Measurements from ENCODE around the gene FAM89A. TPM values are rescaled to one million over a fixed set of nuclear protein-coding genes. Genes with fewer than 3 reads are reported as not detected.

FAM89A gene
- total and polyA plus RNA-seq, 9 of the 15 experiments (the other 6 are each of a cell fraction or from before 2014, with no cell fraction given), result 8.7 to 66.2 (median 43.3) TPM

GRCh38 chr1:230978491-230979388, 61.3 kb downstream of the FAM89A start, which contains the start of the genes ARV1 and TTC13 (continued):
- TF ChIP-seq CBX5 (IDR thresholded peaks at IDR 0.05; ENCODE audit: borderline replicate concordance, low read depth) (no peak), ZNF609 (CRISPR knock-in tag; IDR thresholded peaks at IDR 0.05; ENCODE audit: borderline replicate concordance) (0 out of 2 replicates have a peak, but pooled peaks have one; percentile 6), GMEB1 (CRISPR knock-in tag; IDR thresholded peaks at IDR 0.05) (peak; percentile 98), ZNF175 (CRISPR knock-in tag; IDR thresholded peaks at IDR 0.05; ENCODE audit: low read depth) (no peak), RFX5 (IDR thresholded peaks at IDR 0.05; ENCODE audit: low read depth, low read length) (no peak), CREB1 (IDR thresholded peaks at IDR 0.05) (peak; percentile 93), CREB1 (CRISPR knock-in tag; IDR thresholded peaks at IDR 0.05) (peak; percentile 89), SMAD3 (CRISPR knock-in tag; conservative IDR thresholded peaks at IDR 0.05) (0 out of 2 replicates have a peak, but pooled peaks have one; percentile 38)
- TF ChIP-seq, protein P1, sequence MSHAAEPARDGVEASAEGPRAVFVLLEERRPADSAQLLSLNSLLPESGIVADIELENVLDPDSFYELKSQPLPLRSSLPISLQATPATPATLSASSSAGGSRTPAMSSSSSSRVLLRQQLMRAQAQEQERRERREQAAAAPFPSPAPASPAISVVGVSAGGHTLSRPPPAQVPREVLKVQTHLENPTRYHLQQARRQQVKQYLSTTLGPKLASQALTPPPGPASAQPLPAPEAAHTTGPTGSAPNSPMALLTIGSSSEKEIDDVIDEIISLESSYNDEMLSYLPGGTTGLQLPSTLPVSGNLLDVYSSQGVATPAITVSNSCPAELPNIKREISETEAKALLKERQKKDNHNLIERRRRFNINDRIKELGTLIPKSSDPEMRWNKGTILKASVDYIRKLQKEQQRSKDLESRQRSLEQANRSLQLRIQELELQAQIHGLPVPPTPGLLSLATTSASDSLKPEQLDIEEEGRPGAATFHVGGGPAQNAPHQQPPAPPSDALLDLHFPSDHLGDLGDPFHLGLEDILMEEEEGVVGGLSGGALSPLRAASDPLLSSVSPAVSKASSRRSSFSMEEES (CRISPR knock-in tag; IDR thresholded peaks at IDR 0.05), result no peak
- TF ChIP-seq, protein P2, sequence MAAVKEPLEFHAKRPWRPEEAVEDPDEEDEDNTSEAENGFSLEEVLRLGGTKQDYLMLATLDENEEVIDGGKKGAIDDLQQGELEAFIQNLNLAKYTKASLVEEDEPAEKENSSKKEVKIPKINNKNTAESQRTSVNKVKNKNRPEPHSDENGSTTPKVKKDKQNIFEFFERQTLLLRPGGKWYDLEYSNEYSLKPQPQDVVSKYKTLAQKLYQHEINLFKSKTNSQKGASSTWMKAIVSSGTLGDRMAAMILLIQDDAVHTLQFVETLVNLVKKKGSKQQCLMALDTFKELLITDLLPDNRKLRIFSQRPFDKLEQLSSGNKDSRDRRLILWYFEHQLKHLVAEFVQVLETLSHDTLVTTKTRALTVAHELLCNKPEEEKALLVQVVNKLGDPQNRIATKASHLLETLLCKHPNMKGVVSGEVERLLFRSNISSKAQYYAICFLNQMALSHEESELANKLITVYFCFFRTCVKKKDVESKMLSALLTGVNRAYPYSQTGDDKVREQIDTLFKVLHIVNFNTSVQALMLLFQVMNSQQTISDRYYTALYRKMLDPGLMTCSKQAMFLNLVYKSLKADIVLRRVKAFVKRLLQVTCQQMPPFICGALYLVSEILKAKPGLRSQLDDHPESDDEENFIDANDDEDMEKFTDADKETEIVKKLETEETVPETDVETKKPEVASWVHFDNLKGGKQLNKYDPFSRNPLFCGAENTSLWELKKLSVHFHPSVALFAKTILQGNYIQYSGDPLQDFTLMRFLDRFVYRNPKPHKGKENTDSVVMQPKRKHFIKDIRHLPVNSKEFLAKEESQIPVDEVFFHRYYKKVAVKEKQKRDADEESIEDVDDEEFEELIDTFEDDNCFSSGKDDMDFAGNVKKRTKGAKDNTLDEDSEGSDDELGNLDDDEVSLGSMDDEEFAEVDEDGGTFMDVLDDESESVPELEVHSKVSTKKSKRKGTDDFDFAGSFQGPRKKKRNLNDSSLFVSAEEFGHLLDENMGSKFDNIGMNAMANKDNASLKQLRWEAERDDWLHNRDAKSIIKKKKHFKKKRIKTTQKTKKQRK (IDR thresholded peaks at IDR 0.05; ENCODE audit: borderline replicate concordance, low read depth, low read length), result no peak
- TF ChIP-seq, protein P3, sequence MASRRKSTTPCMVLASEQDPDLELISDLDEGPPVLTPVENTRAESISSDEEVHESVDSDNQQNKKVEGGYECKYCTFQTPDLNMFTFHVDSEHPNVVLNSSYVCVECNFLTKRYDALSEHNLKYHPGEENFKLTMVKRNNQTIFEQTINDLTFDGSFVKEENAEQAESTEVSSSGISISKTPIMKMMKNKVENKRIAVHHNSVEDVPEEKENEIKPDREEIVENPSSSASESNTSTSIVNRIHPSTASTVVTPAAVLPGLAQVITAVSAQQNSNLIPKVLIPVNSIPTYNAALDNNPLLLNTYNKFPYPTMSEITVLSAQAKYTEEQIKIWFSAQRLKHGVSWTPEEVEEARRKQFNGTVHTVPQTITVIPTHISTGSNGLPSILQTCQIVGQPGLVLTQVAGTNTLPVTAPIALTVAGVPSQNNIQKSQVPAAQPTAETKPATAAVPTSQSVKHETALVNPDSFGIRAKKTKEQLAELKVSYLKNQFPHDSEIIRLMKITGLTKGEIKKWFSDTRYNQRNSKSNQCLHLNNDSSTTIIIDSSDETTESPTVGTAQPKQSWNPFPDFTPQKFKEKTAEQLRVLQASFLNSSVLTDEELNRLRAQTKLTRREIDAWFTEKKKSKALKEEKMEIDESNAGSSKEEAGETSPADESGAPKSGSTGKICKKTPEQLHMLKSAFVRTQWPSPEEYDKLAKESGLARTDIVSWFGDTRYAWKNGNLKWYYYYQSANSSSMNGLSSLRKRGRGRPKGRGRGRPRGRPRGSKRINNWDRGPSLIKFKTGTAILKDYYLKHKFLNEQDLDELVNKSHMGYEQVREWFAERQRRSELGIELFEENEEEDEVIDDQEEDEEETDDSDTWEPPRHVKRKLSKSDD (conservative IDR thresholded peaks at IDR 0.05; ENCODE audit: low read length), result no peak

Measured in K562 (cell line).